ES-I3 (cell line): Measurements from ENCODE around the gene CMAS.
"Not testable (repeated sequence)": the region's sequence is repeated elsewhere in the genome, so short reads cannot be mapped to it uniquely, and the experiment has no call there.

ENCODE experiments used
- H3K36me3 ChIP-seq: 2 replicates; pipeline ENCODE4 v1.6.1; 2013; ENCODE audit warnings: mild to moderate bottlenecking, low read length, control low read depth, moderate library complexity; ENCODE audit not compliant: insufficient read depth
- H3K4me1 ChIP-seq: 2 replicates; pipeline ENCODE4 v1.6.1; 2013; ENCODE audit warnings: mild to moderate bottlenecking, control low read depth, low read length; ENCODE audit not compliant: insufficient read depth
- H3K9ac ChIP-seq: 2 replicates; pipeline ENCODE4 v1.6.1; 2013; ENCODE audit warnings: low read depth, mild to moderate bottlenecking, low read length, moderate library complexity
- H3K9me3 ChIP-seq: 2 replicates; pipeline ENCODE4 v1.6.1; 2013; ENCODE audit warnings: mild to moderate bottlenecking, low read length, moderate library complexity; ENCODE audit not compliant: control insufficient read depth, insufficient read depth

CMAS gene

GRCh38 chr12:22056607-22057006, 10.6 kb downstream of the CMAS start:
- Histone ChIP-seq H3K9me3 (no peaks in the 10 kb centered on the region), H3K9ac (no peak overlapping the region), H3K4me1 (no peaks in the 10 kb centered on the region), H3K36me3 (peaks cover 8% of the 10 kb centered on the region; the same call in 1 of the 2 replicates)

- Histone ChIP-seq H3K9me3 (no peaks in the 10 kb centered on the region), H3K36me3 (peaks cover 9% of the 10 kb centered on the region; the same call in 1 of the 2 replicates), H3K4me1 (no peaks in the 10 kb centered on the region), H3K9ac (no peak overlapping the region)
Observed at GRCh38 chr12:22059976-22060647, 14.1 kb downstream of the CMAS start.

- no peaks in the 10 kb centered on the region for H3K9me3 ChIP-seq
- H3K36me3 ChIP-seq, result peaks cover 3% of the 10 kb centered on the region; the same call in 1 of the 2 replicates
Observed at GRCh38 chr12:22064968-22065367, 18.9 kb downstream of the CMAS start.

GRCh38 chr12:22066310-22066709, 20.3 kb downstream of the CMAS start:
- Histone ChIP-seq H3K9me3 (no peaks in the 10 kb centered on the region), H3K4me1 (no peaks in the 10 kb centered on the region), H3K36me3 (peaks cover 3% of the 10 kb centered on the region; the same call in 1 of the 2 replicates), H3K9ac (no peak overlapping the region)

More at GRCh38 chr12:22064968-22065367, 18.9 kb downstream of the CMAS start:
- Histone ChIP-seq H3K9ac (no peak overlapping the region), H3K4me1 (no peaks in the 10 kb centered on the region)

- Histone ChIP-seq H3K9me3 (no peaks in the 10 kb centered on the region), H3K36me3 (peaks cover 3% of the 10 kb centered on the region; the same call in 1 of the 2 replicates), H3K4me1 (no peaks in the 10 kb centered on the region), H3K9ac (no peak overlapping the region)
Observed at GRCh38 chr12:22069851-22070250, 23.8 kb downstream of the CMAS start.

GRCh38 chr12:22082190-22082701, 36.2 kb downstream of the CMAS start:
- H3K9ac ChIP-seq, result no peak overlapping the region

GRCh38 chr12:22083167-22083566, 37.1 kb downstream of the CMAS start:
- H3K36me3 ChIP-seq, result no peaks in the 10 kb centered on the region
- no peak overlapping the region for H3K9ac ChIP-seq
- no peaks in the 10 kb centered on the region for H3K4me1 ChIP-seq

More at GRCh38 chr12:22082190-22082701, 36.2 kb downstream of the CMAS start:
- H3K9me3 ChIP-seq, result no peaks in the 10 kb centered on the region
- no peaks in the 10 kb centered on the region for H3K4me1 ChIP-seq
- H3K36me3 ChIP-seq, result no peaks in the 10 kb centered on the region

GRCh38 chr12:22084852-22085251, 38.8 kb downstream of the CMAS start:
- H3K9me3 ChIP-seq, result no peaks in the 10 kb centered on the region; the same call in 1 of the 2 replicates
- no peaks in the 10 kb centered on the region for H3K4me1 ChIP-seq
- H3K36me3 ChIP-seq, result no peaks in the 10 kb centered on the region
- no peak overlapping the region for H3K9ac ChIP-seq

More at GRCh38 chr12:22083167-22083566, 37.1 kb downstream of the CMAS start:
- no peaks in the 10 kb centered on the region; the same call in 1 of the 2 replicates for H3K9me3 ChIP-seq

GRCh38 chr12:22088886-22089285, 42.9 kb downstream of the CMAS start:
- Histone ChIP-seq H3K9me3 (no peaks in the 10 kb centered on the region; the same call in 1 of the 2 replicates), H3K4me1 (no peaks in the 10 kb centered on the region)

GRCh38 chr12:22089486-22089885, 43.5 kb downstream of the CMAS start:
- Histone ChIP-seq H3K4me1 (no peaks in the 10 kb centered on the region), H3K36me3 (no peaks in the 10 kb centered on the region), H3K9ac (no peak overlapping the region), H3K9me3 (no peaks in the 10 kb centered on the region; the same call in 1 of the 2 replicates)

More at GRCh38 chr12:22088886-22089285, 42.9 kb downstream of the CMAS start:
- H3K9ac ChIP-seq, result no peak overlapping the region
- H3K36me3 ChIP-seq, result no peaks in the 10 kb centered on the region

GRCh38 chr12:22099062-22099461, 53.0 kb downstream of the CMAS start:
- not testable (repeated sequence) for H3K36me3 ChIP-seq, H3K4me1 ChIP-seq, H3K9ac ChIP-seq, H3K9me3 ChIP-seq

GRCh38 chr12:22100958-22101748, 55.1 kb downstream of the CMAS start:
- Histone ChIP-seq H3K4me1 (no peaks in the 10 kb centered on the region), H3K9ac (no peak overlapping the region), H3K9me3 (no peaks in the 10 kb centered on the region), H3K36me3 (no peaks in the 10 kb centered on the region)

GRCh38 chr12:22101749-22102243, 55.8 kb downstream of the CMAS start:
- Histone ChIP-seq H3K9ac (no peak overlapping the region), H3K36me3 (no peaks in the 10 kb centered on the region), H3K4me1 (no peaks in the 10 kb centered on the region), H3K9me3 (no peaks in the 10 kb centered on the region)

- Histone ChIP-seq H3K36me3 (no peaks in the 10 kb centered on the region), H3K9ac (no peak overlapping the region), H3K4me1 (no peaks in the 10 kb centered on the region), H3K9me3 (no peaks in the 10 kb centered on the region)
Observed at GRCh38 chr12:22103418-22103817, 57.4 kb downstream of the CMAS start.
